ENCODE data around the gene ANKLE1. TPM values are rescaled to one million over a fixed set of nuclear protein-coding genes. Genes with fewer than 3 reads are reported as not detected.
"Not testable (repeated sequence)": the region's sequence is repeated elsewhere in the genome, so short reads cannot be mapped to it uniquely, and the experiment has no call there.

The ANKLE1 gene
- total and polyA plus RNA-seq, 8 donors: 0.04 to 0.59 (median 0.13) TPM; not detected in 1

DNA sequence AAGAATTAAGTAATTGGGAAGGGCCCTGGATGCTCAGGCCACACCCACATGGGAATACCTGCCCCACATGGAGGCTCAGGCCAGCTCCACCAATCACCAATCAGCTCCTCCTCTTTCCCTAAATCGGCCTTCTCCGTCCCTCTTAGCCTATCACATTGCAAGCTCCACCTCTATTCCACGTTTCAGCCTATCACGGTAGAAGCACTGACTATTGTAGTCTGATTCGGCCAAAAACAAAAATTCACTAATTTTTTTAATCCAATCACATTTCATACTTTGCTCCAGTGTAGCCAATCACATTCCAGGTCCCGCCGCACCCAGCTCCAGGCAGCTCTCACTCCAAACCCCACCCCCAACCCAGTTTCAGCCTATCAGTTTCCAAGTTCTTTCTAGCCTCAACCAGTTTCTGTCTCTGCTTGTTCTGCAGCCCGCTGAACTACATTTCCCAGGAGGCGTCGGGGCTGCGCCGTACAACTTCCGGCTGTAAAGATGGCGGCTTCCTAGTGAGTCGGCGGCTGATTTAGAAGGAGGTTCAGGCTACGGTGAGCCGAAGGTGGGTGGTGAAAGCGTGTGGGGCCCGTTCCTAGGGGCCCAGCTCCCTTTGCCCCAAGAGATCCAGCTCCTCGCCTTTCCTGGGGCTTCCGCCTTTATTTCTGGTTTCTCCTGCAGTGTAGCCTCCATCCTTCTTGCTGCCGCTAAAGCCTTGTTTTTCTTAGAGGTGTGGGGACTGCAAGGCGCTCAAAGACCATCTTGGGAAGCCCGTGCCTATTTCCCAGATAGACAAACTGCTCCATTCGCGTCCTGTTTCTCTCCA, 14.5 kb upstream of the ANKLE1 start, which contains the start of gene BABAM1:
BABAM1 (plus strand) TSS at position 469 of the 814 bp plus-strand sequence. CDS start 1,364 bp downstream, outside the sequence.
- Histone ChIP-seq H3K9me3 (no peaks in the 10 kb centered on the region), H3K27me3 (no peaks in the 10 kb centered on the region), H3K4me1 (peaks cover 0 to 7% (median 0%) of the 10 kb centered on the region in 3 donors), H3K36me3 (peaks cover 0 to 6% (median 0%) of the 10 kb centered on the region in 3 donors), H3K27ac (peak within 1 kb of the TSS in 3 of 4 donors; percentile 25 to 64 (median 48)), H3K4me3 (peak within 1 kb of the TSS; percentile 65 to 96 (median 69))
- peak; percentile 98 for FAIRE-seq
- 0% methylated on average over 27 of the region's 27 CpGs for WGBS, 2 donors
- no peak for TF ChIP-seq CTCF (IDR thresholded peaks at IDR 0.05)
- intact Hi-C loops (cut with DNase I): no loop called here
- peak; percentile 88 to 97 (median 95) for DNase-seq
- peak; percentile 96 to 99 (median 96) for ATAC-seq

DNA sequence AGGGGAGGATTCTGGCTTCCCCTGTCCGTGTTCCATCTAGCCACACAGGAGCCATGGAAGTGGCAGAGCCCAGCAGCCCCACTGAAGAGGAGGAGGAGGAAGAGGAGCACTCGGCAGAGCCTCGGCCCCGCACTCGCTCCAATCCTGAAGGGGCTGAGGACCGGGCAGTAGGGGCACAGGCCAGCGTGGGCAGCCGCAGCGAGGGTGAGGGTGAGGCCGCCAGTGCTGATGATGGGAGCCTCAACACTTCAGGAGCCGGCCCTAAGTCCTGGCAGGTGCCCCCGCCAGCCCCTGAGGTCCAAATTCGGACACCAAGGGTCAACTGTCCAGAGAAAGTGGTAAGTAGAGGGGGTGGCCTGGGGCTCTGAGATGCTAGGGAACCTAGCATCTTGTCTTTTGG, 12.9 kb upstream of the ANKLE1 start:
- DNase-seq: peak in 1 of 6 donors; percentile 54
- ATAC-seq: no peak
- no peak for FAIRE-seq
- no peaks in the 10 kb centered on the region for H3K27me3 ChIP-seq
- 85 to 88% methylated on average over 13 of the region's 13 CpGs for WGBS, 2 donors
- peaks cover 0 to 12% (median 0%) of the 10 kb centered on the region in 3 donors for H3K36me3 ChIP-seq
- H3K9me3 ChIP-seq: no peaks in the 10 kb centered on the region
- H3K4me1 ChIP-seq: peaks cover 0 to 7% (median 0%) of the 10 kb centered on the region in 3 donors
- H3K4me3 ChIP-seq: no peak overlapping the region
- intact Hi-C loops (cut with DNase I): no loop called here
- H3K27ac ChIP-seq: no peak overlapping the region
- no peak for TF ChIP-seq CTCF (IDR thresholded peaks at IDR 0.05)

DNA sequence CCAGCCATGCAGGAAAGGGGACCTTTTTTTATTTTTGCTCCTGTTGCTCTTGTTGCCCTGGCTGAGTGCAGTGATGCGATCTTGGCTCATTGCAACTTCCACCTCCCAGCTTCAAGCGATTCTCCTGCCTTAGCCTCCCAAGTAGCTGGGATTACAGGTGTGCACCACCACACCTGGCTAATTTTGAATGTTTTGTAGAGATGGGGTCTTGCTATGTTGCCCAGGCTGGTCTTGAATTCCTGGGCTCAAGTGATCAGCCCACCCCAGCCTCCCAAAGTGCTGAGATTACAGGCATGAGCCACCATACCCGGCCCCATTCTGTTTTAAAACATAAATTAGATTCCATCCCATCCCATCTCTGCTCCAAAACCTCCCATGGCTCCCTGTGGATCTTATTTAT, 6.8 kb upstream of the ANKLE1 start:
- peaks cover 0 to 28% (median 14%) of the 10 kb centered on the region in 3 donors for H3K36me3 ChIP-seq
- WGBS, 2 donors: 95% methylated on average over 3 of the region's 3 CpGs
- intact Hi-C loops (cut with DNase I): loop anchor here in 1 of 3 donors (5.0 to 10.0 kb wide), 2 partner anchors 68 to 510 kb away; no protein-coding TSS in a partner anchor
- H3K9me3 ChIP-seq, FAIRE-seq, H3K27me3 ChIP-seq, DNase-seq, H3K4me3 ChIP-seq, H3K4me1 ChIP-seq, H3K27ac ChIP-seq, ATAC-seq: not testable (repeated sequence)

GRCh38 chr19:17275441-17276175, 6.1 kb upstream of the ANKLE1 start:
- FAIRE-seq (no peak), ATAC-seq (no peak), DNase-seq (no peak)
- 90 to 94% methylated on average over 19 of the region's 19 CpGs for WGBS, 2 donors
- Histone ChIP-seq H3K36me3 (peaks cover 0 to 28% (median 14%) of the 10 kb centered on the region in 3 donors), H3K27me3 (no peaks in the 10 kb centered on the region), H3K4me3 (no peak overlapping the region), H3K27ac (no peak overlapping the region), H3K9me3 (no peaks in the 10 kb centered on the region), H3K4me1 (no peaks in the 10 kb centered on the region)
- no peak for TF ChIP-seq CTCF (IDR thresholded peaks at IDR 0.05)
- intact Hi-C loops (cut with DNase I): loop anchor here in 1 of 3 donors (5.0 to 10.0 kb wide), 2 partner anchors 68 to 511 kb away; no protein-coding TSS in a partner anchor

GRCh38 chr19:17279436-17279835, 2.3 kb upstream of the ANKLE1 start:
- Histone ChIP-seq H3K27ac (no peak overlapping the region), H3K4me3 (no peak overlapping the region), H3K27me3 (peaks cover 0 to 6% (median 0%) of the 10 kb centered on the region in 4 donors), H3K36me3 (peaks cover 0 to 9% (median 9%) of the 10 kb centered on the region in 3 donors), H3K4me1 (peaks cover 0 to 4% (median 0%) of the 10 kb centered on the region in 3 donors), H3K9me3 (no peaks in the 10 kb centered on the region)
- no peak for FAIRE-seq
- TF ChIP-seq CTCF (IDR thresholded peaks at IDR 0.05): no peak
- DNase-seq: no peak
- ATAC-seq: no peak
- intact Hi-C loops (cut with DNase I): loop anchor here in 1 of 3 donors (5.0 to 10.0 kb wide), 2 partner anchors 72 to 515 kb away; no protein-coding TSS in a partner anchor
- 65 to 72% methylated on average over 3 of the region's 3 CpGs for WGBS, 2 donors
